HepG2 (cell line): ENCODE data around the gene MRPL42. TPM values are rescaled to one million over a fixed set of nuclear protein-coding genes. Genes with fewer than 3 reads are reported as not detected.
A peak's percentile ranks its signal among the peaks of the same experiment; 100 is the strongest.

ENCODE experiments used
- HMG20A ChIP-seq: IDR thresholded peaks from 2 replicates; pipeline ENCODE4 v1.6.1; 2016; ENCODE audit warnings: borderline replicate concordance
- KLF15 ChIP-seq: sonication (generic); formaldehyde crosslinking; IDR thresholded peaks from 2 replicates; pipeline ENCODE4 v1.8.1; 2023; ENCODE audit warnings: borderline replicate concordance, mild to moderate bottlenecking, inconsistent platforms, missing genetic modification reagents, mixed read lengths
- KLF9 ChIP-seq: IDR thresholded peaks from 2 replicates; pipeline ENCODE4 v1.6.1; 2016; ENCODE audit warnings: low read depth
- KMT2B ChIP-seq: IDR thresholded peaks from 2 replicates; pipeline ENCODE4 v1.6.1; 2016; ENCODE audit warnings: missing genetic modification reagents, missing compliant biosample characterization
- MAF1 ChIP-seq: sonication (generic); formaldehyde crosslinking; IDR thresholded peaks from 2 replicates; pipeline ENCODE4 v1.5.0; 2020; ENCODE audit warnings: missing genetic modification reagents, borderline replicate concordance
- MAFF ChIP-seq: IDR thresholded peaks from 2 replicates; pipeline ENCODE4 v1.6.1; 2011; ENCODE audit warnings: low read depth, low read length, improper control_type of control experiment
- NPAS2 ChIP-seq: sonication (generic); formaldehyde crosslinking; IDR thresholded peaks from 2 replicates; pipeline ENCODE4 v1.8.0; 2022; ENCODE audit warnings: mild to moderate bottlenecking, missing genetic modification reagents, borderline replicate concordance
- SP4 ChIP-seq: sonication (generic); formaldehyde crosslinking; IDR thresholded peaks from 2 replicates; pipeline ENCODE4 v1.8.1; 2023; ENCODE audit warnings: mild to moderate bottlenecking, missing genetic modification reagents
- TAF15 ChIP-seq: fragments of 200-400 bp; formaldehyde crosslinking; IDR thresholded peaks from one replicate; pipeline ENCODE4 v1.6.1; 2018; ENCODE audit warnings: mild to moderate bottlenecking, low read depth, low read length; ENCODE audit not compliant: poor library complexity, severe bottlenecking
- YEATS2 ChIP-seq: sonication (generic); formaldehyde crosslinking; IDR thresholded peaks from 2 replicates; pipeline ENCODE4 v1.4.0; 2020; ENCODE audit warnings: missing genetic modification reagents, borderline replicate concordance
- ZNF205 ChIP-seq: IDR thresholded peaks from 2 replicates; pipeline ENCODE4 v1.6.1; 2018; ENCODE audit warnings: missing biosample characterization, missing genetic modification reagents
- ZNF569 ChIP-seq: sonication (generic); formaldehyde crosslinking; IDR thresholded peaks from 2 replicates; pipeline ENCODE4 v1.5.0; 2020; ENCODE audit warnings: mild to moderate bottlenecking, missing genetic modification reagents, moderate library complexity, borderline replicate concordance
- ZNF619 ChIP-seq: sonication (generic); formaldehyde crosslinking; IDR thresholded peaks from 2 replicates; pipeline ENCODE4 v1.4.0; 2020; ENCODE audit warnings: mild to moderate bottlenecking, missing genetic modification reagents
- ZNF891 ChIP-seq: sonication (generic); formaldehyde crosslinking; IDR thresholded peaks from 2 replicates; pipeline ENCODE4 v1.5.0; 2020; ENCODE audit warnings: mild to moderate bottlenecking, missing genetic modification reagents
- ZSCAN22 ChIP-seq: sonication (generic); formaldehyde crosslinking; IDR thresholded peaks from 2 replicates; pipeline ENCODE4 v1.4.0; 2020; ENCODE audit warnings: mild to moderate bottlenecking, missing genetic modification reagents
- polyA plus RNA-seq, 8 experiments: library from polyadenylated mRNA; depleted of rRNA in 3 of 8; stranded (reverse) in 7 of 8; unstranded in 1 of 8; fragments of >200 nt; fragmentation: Illumina TruSeq in 4 of 8; extraction: Trizol in 4 of 8; gene quantifications; 2 replicates each; pipeline versions ENCODE4 v1.2.1 to v1.2.3, GENCODE V29; 2011 to 2016; ENCODE audit warnings: low read depth in 4 of 8, missing spikeins in 1 of 8, mixed read lengths in 1 of 8; ENCODE audit not compliant: insufficient read depth in 1 of 8
- total RNA-seq, 5 experiments: library from RNA; depleted of rRNA; stranded (reverse); fragments of >200 nt; fragmentation: Illumina TruSeq; extraction: Trizol; gene quantifications; 2 replicates each; pipeline ENCODE4 v1.2.3, GENCODE V29; 2016; ENCODE audit warnings: low read depth in 1 of 5
- TF ChIP-seq, protein P1 (sequence below): sonication (generic); formaldehyde crosslinking; IDR thresholded peaks from 2 replicates; pipeline ENCODE4 v1.4.0; 2020; ENCODE audit warnings: mild to moderate bottlenecking, low read depth, missing genetic modification reagents
- TF ChIP-seq, protein P2 (sequence below): sonication (generic); formaldehyde crosslinking; IDR thresholded peaks from 2 replicates; pipeline ENCODE4 v1.4.0; 2020; ENCODE audit warnings: mild to moderate bottlenecking, missing genetic modification reagents
- TF ChIP-seq, protein P3 (sequence below): sonication (generic); formaldehyde crosslinking; IDR thresholded peaks from 2 replicates; pipeline ENCODE4 v1.8.1; 2023; ENCODE audit warnings: mild to moderate bottlenecking, inconsistent platforms, moderate library complexity, missing genetic modification reagents, borderline replicate concordance
- TF ChIP-seq, protein P4 (sequence below): sonication (generic); formaldehyde crosslinking; IDR thresholded peaks from 2 replicates; pipeline ENCODE4 v1.8.0; 2023; ENCODE audit warnings: mild to moderate bottlenecking, missing genetic modification reagents
- TF ChIP-seq, protein P5 (sequence below): sonication (generic); formaldehyde crosslinking; IDR thresholded peaks from 2 replicates; pipeline ENCODE4 v1.5.0; 2020; ENCODE audit warnings: mild to moderate bottlenecking, missing genetic modification reagents, moderate library complexity

Gene MRPL42
- total and polyA plus RNA-seq, 2 of the 13 experiments (the other 11 are each of a cell fraction or from before 2014, with no cell fraction given), result 93.3 to 148 TPM

DNA sequence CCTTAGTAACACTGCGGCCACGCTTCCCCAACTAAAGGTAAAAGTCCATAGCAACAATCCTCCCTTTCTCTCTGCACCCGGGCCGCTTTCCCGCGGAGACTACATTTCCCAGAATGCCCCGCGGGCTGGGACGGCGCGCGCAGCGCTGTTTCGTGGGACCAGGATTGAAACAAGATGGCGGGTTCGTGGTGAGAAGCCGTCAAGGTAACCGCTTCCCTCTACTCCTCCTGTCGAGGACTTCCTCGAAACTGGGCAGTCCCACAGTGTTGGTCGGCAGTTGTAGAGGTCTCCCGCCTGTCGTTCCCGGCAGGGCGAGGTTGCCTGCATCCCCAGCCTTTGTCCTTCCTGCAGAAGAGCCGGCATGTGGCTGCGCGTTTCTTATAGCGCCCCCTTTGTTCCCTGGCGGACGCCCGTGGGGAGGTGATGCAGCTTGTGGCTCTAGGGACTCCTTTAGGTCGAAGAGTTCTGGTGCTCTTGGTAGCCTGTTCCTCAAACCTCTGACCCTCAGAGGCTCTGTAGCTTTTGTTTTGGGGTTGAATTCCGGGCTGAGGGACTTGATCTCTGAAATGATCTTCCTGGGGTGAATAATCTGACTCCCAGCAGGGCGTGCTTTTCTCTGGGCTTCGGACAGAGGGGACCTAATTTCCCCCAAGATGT, at the start of gene MRPL42 (continued):
- TF ChIP-seq NPAS2 (no peak), ZSCAN22 (CRISPR knock-in tag) (no peak), TAF15 (no peak), ZNF891 (CRISPR knock-in tag) (peak; percentile 78; the same call in 1 of the 2 replicates), HMG20A (no peak), KMT2B (CRISPR knock-in tag) (peak; percentile 84), ZNF619 (CRISPR knock-in tag) (no peak), SP4 (CRISPR knock-in tag) (peak; percentile 53; the same call in 1 of the 2 replicates), MAFF (no peak), ZNF569 (CRISPR knock-in tag) (no peak), MAF1 (no peak), YEATS2 (CRISPR knock-in tag) (peak; percentile 68; the same call in 1 of the 2 replicates), KLF9 (no peak), KLF15 (no peak), ZNF205 (CRISPR knock-in tag) (peak; percentile 74; the same call in 1 of the 2 replicates)
- TF ChIP-seq, protein P1, sequence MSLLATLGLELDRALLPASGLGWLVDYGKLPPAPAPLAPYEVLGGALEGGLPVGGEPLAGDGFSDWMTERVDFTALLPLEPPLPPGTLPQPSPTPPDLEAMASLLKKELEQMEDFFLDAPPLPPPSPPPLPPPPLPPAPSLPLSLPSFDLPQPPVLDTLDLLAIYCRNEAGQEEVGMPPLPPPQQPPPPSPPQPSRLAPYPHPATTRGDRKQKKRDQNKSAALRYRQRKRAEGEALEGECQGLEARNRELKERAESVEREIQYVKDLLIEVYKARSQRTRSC, result no peak
- TF ChIP-seq, protein P2, sequence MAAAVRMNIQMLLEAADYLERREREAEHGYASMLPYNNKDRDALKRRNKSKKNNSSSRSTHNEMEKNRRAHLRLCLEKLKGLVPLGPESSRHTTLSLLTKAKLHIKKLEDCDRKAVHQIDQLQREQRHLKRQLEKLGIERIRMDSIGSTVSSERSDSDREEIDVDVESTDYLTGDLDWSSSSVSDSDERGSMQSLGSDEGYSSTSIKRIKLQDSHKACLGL (CRISPR knock-in tag), result peak; percentile 75; the same call in 1 of the 2 replicates
- TF ChIP-seq, protein P3, sequence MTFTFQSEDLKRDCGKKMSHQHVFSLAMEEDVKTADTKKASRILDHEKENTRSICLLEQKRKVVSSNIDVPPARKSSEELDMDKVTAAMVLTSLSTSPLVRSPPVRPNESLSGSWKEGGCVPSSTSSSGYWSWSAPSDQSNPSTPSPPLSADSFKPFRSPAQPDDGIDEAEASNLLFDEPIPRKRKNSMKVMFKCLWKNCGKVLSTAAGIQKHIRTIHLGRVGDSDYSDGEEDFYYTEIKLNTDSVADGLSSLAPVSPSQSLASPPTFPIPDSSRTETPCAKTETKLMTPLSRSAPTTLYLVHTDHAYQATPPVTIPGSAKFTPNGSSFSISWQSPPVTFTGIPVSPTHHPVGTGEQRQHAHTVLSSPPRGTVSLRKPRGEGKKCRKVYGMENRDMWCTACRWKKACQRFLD (CRISPR knock-in tag), result peak; percentile 79; the same call in 1 of the 2 replicates
- TF ChIP-seq, protein P4, sequence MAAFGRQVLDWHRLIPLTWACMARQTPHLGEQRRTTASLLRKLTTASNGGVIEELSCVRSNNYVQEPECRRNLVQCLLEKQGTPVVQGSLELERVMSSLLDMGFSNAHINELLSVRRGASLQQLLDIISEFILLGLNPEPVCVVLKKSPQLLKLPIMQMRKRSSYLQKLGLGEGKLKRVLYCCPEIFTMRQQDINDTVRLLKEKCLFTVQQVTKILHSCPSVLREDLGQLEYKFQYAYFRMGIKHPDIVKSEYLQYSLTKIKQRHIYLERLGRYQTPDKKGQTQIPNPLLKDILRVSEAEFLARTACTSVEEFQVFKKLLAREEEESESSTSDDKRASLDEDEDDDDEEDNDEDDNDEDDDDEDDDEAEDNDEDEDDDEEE, result peak; percentile 75; the same call in 1 of the 2 replicates
- TF ChIP-seq, protein P5, sequence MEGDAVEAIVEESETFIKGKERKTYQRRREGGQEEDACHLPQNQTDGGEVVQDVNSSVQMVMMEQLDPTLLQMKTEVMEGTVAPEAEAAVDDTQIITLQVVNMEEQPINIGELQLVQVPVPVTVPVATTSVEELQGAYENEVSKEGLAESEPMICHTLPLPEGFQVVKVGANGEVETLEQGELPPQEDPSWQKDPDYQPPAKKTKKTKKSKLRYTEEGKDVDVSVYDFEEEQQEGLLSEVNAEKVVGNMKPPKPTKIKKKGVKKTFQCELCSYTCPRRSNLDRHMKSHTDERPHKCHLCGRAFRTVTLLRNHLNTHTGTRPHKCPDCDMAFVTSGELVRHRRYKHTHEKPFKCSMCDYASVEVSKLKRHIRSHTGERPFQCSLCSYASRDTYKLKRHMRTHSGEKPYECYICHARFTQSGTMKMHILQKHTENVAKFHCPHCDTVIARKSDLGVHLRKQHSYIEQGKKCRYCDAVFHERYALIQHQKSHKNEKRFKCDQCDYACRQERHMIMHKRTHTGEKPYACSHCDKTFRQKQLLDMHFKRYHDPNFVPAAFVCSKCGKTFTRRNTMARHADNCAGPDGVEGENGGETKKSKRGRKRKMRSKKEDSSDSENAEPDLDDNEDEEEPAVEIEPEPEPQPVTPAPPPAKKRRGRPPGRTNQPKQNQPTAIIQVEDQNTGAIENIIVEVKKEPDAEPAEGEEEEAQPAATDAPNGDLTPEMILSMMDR, result peak; percentile 95
